Measurements from ENCODE around the gene CLINT1.

CLINT1 gene

DNA sequence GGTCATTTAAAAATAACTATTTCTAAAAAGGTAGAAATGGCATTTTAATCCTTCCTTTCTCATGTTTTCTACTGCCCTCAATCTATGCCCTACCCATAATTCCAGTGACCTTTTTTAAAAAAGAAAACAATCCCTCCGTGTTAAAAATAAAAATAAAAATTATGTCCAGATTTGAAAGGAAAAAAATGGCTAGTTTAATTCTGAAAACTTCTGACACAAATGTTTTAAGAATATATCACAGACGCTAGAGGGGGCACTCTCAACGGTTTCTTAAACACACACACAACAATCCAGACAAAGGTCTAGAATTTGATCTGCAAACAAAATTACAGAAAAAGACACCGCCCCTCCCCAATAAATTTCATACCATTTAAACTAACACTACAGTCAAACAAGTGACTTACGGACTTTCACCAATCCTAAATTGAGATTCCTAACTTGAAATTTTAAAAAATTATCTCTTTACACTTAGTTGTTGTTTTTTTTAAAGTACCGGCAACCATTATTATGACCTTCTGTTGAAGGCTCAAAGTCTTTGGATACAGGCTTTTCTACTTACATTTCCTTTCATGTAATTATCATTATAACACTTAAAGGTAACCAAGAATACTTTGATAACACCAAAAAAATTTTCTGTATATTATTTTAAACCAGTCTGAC, 38.2 kb downstream of the CLINT1 start:
- no peak overlapping the region for H2AFZ ChIP-seq
- no peaks in the 10 kb centered on the region for H3K9me3 ChIP-seq (ENCODE audit: control insufficient read depth, low read length)
- no peaks in the 10 kb centered on the region for H3K36me3 ChIP-seq (ENCODE audit: control insufficient read depth, insufficient read depth, low read length)
- H3K27me3 ChIP-seq (ENCODE audit: control insufficient read depth, insufficient read depth, low read length): no peaks in the 10 kb centered on the region
- no peak overlapping the region for H3K4me3 ChIP-seq (ENCODE audit: low read depth, low read length)
- TF ChIP-seq CTCF (IDR thresholded peaks at IDR 0.05): peak; percentile 60
- H3K27ac ChIP-seq: no peak overlapping the region
- peak overlapping the region; percentile 14 for H3K4me2 ChIP-seq (ENCODE audit: low read length)
- no peaks in the 10 kb centered on the region for H3K79me2 ChIP-seq
- peaks cover 5% of the 10 kb centered on the region for H3K4me1 ChIP-seq
- H3K9ac ChIP-seq: no peak overlapping the region

DNA sequence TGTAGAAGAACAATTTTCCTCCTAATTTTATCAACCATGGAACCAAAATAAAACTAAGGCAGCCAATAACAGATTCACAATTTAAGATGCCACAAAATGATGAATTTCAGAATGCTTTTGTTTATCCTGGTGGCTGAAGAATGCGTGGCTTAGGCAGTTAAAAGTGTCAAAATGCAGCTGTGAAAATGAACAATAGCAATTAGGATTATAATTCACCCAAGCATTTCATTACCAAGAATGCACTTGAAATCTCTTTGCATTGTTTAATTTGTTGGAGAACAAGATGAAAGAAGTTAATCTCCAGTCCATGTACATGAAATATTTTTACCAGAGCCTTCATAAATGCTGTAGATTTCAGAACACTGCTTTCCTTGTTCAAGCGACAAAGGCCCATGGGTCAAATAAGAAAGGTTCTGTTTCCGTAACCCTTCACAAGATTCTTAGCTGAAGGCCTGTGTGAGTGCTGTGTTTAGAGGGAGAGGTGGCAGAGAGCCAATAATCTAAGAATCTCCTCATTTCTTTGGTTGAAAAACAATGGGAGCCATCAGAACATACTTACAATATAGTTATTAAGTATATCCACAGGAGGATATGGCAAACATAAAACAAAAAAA, 39.3 kb downstream of the CLINT1 start:
- Histone ChIP-seq H3K9me3 (ENCODE audit: control insufficient read depth, low read length) (no peaks in the 10 kb centered on the region), H3K4me3 (ENCODE audit: low read depth, low read length) (no peak overlapping the region), H3K79me2 (no peaks in the 10 kb centered on the region), H3K4me2 (ENCODE audit: low read length) (no peak overlapping the region), H3K36me3 (ENCODE audit: control insufficient read depth, insufficient read depth, low read length) (no peaks in the 10 kb centered on the region), H3K27me3 (ENCODE audit: control insufficient read depth, insufficient read depth, low read length) (no peaks in the 10 kb centered on the region), H3K9ac (no peak overlapping the region), H2AFZ (no peak overlapping the region), H3K27ac (peak overlapping the region; percentile 1), H3K4me1 (peaks cover 5% of the 10 kb centered on the region)
- TF ChIP-seq CTCF (IDR thresholded peaks at IDR 0.05): no peak

GRCh38 chr5:157818368-157818767, 40.6 kb downstream of the CLINT1 start:
- H3K4me1 ChIP-seq: peaks cover 5% of the 10 kb centered on the region
- no peaks in the 10 kb centered on the region for H3K79me2 ChIP-seq
- no peak overlapping the region for H2AFZ ChIP-seq
- H3K9ac ChIP-seq: no peak overlapping the region
- H3K9me3 ChIP-seq (ENCODE audit: control insufficient read depth, low read length): no peaks in the 10 kb centered on the region
- no peaks in the 10 kb centered on the region for H3K27me3 ChIP-seq (ENCODE audit: control insufficient read depth, insufficient read depth, low read length)
- no peaks in the 10 kb centered on the region for H3K36me3 ChIP-seq (ENCODE audit: control insufficient read depth, insufficient read depth, low read length)
- no peak overlapping the region for H3K27ac ChIP-seq
- no peak overlapping the region for H3K4me3 ChIP-seq (ENCODE audit: low read depth, low read length)
- TF ChIP-seq CTCF (IDR thresholded peaks at IDR 0.05): no peak
- H3K4me2 ChIP-seq (ENCODE audit: low read length): no peak overlapping the region

DNA sequence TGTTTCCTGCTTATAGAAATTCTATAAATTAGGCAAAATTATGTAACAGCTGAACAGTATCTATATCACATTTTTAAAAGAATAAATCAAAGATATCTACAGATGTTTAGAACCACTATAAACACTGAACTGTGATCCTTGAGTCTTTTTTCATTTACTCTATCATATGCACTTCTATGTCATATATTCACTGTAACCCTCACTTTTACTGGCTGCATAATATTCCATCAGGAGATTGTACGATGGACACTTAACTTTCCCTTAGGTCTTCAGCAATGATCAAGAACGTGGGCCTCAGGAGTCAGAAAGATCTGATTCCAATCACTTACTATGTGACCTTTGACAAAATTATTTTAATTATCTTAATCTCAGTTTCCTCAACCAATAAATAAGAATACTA, 41.0 kb downstream of the CLINT1 start:
- no peak for TF ChIP-seq CTCF (IDR thresholded peaks at IDR 0.05)
- Histone ChIP-seq H2AFZ (no peak overlapping the region), H3K27me3 (ENCODE audit: control insufficient read depth, insufficient read depth, low read length) (no peaks in the 10 kb centered on the region), H3K9me3 (ENCODE audit: control insufficient read depth, low read length) (no peaks in the 10 kb centered on the region), H3K36me3 (ENCODE audit: control insufficient read depth, insufficient read depth, low read length) (no peaks in the 10 kb centered on the region), H3K4me1 (peaks cover 5% of the 10 kb centered on the region), H3K79me2 (peaks cover 3% of the 10 kb centered on the region), H3K9ac (no peak overlapping the region), H3K4me3 (ENCODE audit: low read depth, low read length) (no peak overlapping the region), H3K27ac (no peak overlapping the region), H3K4me2 (ENCODE audit: low read length) (no peak overlapping the region)

DNA sequence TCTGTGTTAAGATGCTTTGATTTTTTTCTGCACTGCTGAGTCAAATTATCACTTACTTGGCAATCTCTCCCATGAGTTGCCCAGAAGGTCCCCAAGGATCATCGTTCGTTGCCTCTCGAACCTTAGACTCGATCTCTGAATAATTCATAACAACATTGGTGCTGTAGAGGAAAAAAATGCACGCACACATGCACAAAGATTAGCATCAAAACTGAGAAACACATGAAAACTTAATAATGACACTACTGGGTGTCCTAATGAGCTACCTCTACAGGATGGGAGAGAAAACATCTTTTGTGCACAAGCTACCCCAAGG, 41.6 kb downstream of the CLINT1 start:
- H3K4me2 ChIP-seq (ENCODE audit: low read length): no peak overlapping the region
- peaks cover 5% of the 10 kb centered on the region for H3K4me1 ChIP-seq
- H3K79me2 ChIP-seq: peaks cover 3% of the 10 kb centered on the region
- H3K27me3 ChIP-seq (ENCODE audit: control insufficient read depth, insufficient read depth, low read length): no peaks in the 10 kb centered on the region
- no peak for TF ChIP-seq CTCF (IDR thresholded peaks at IDR 0.05)
- no peak overlapping the region for H2AFZ ChIP-seq
- no peaks in the 10 kb centered on the region for H3K9me3 ChIP-seq (ENCODE audit: control insufficient read depth, low read length)
- no peak overlapping the region for H3K9ac ChIP-seq
- H3K36me3 ChIP-seq (ENCODE audit: control insufficient read depth, insufficient read depth, low read length): no peaks in the 10 kb centered on the region
- no peak overlapping the region for H3K27ac ChIP-seq
- no peak overlapping the region for H3K4me3 ChIP-seq (ENCODE audit: low read depth, low read length)

Measured in parathyroid adenoma (tissue), 2 donors.